ENCODE measurements around the gene AHDC1. TPM values are rescaled to one million over a fixed set of nuclear protein-coding genes. Genes with fewer than 3 reads are reported as not detected.

The AHDC1 gene
- total RNA-seq, 2 donors from 2014 or later, result 8.4 to 9.3 TPM

DNA sequence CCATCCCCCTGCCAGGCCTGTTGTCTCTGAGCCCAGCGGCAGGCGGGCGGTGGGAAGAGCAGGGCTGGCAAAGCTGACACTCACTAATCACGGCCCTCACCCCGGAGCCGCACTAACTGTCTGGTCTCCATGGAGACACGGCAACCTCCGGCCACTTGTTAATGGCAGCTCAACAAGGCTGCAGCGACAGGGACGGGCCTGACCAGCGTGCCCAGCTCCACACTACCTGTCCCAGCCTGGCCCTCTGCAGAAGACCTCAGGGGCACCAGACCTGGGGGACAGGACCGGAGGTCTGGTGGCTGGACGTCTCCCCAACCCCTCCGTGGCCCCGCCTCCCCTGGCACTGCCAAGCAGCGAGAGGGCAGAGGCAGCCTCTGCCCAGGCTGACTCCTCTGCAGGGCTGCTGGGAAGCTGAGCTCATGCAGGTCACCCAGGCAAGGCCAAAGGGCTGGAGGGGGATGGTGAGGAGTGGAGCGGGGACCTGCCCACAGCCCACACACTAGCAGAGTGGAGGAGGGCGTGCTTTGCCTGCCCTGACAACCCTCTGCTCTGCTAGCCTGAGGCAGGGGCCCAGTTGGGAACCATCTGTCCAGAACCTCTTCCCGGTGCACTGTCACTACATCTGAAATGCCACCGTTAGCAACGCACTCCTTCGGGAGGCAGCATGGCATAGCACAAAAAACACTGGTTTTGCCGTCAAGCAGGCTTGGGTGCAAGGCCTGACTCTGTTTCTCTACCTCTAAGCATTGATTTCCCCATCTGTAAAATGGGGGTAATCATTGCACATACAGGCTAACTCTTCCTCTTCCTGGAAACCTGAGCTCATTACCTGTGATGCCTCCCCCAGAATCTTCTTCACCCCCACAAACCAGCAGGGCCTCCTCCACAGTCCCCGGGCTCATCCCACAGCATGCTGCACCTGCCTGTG is 84.3 kb downstream of the AHDC1 start:
- Mint-ChIP-seq H3K4me3 (no peak overlapping the region), H3K27me3 (ENCODE audit: low read depth) (no peaks in the 10 kb centered on the region), H3K27ac (no peak overlapping the region), H3K9me3 (no peaks in the 10 kb centered on the region), H3K36me3 (ENCODE audit: insufficient read depth in 2 of 2) (peaks cover 0 to 2% of the 10 kb centered on the region in 2 donors), H3K4me1 (ENCODE audit: low read depth) (peaks cover 67% of the 10 kb centered on the region)
- DNase-seq (no peak), ATAC-seq (replicated peaks in 1 of 2) (no peak)

DNA sequence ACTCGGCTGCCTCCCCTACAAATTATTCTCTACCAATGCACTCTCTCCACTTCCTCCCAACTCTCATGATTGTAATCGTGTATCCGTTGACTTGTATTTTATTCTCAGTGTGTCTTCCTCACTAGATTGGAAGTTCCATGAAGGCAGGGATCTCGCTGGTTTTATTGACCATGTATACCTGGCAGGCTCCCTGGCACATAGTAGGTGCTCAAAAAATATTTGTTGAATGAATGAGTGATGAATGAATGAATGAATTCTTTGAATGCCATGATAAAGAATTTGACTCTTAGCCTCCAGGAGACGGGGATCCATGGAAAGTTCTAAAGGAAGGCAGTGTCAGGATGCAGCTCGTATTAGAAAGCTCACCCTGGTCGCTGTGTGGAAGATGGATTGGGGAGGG is 85.1 kb downstream of the AHDC1 start:
- H3K36me3 Mint-ChIP-seq (ENCODE audit: insufficient read depth in 2 of 2), result no peaks in the 10 kb centered on the region
- ATAC-seq (replicated peaks in 1 of 2) (no peak), DNase-seq (no peak)
- H3K9me3 Mint-ChIP-seq, result no peaks in the 10 kb centered on the region
- no peak overlapping the region for H3K4me3 Mint-ChIP-seq
- peaks cover 61% of the 10 kb centered on the region for H3K4me1 Mint-ChIP-seq (ENCODE audit: low read depth)
- no peak overlapping the region for H3K27ac Mint-ChIP-seq
- H3K27me3 Mint-ChIP-seq (ENCODE audit: low read depth), result no peaks in the 10 kb centered on the region

GRCh38 chr1:27517907-27518718 is 85.8 kb downstream of the AHDC1 start:
- no peak for DNase-seq

GRCh38 chr1:27517301-27517700 is 86.6 kb downstream of the AHDC1 start:
- Mint-ChIP-seq H3K9me3 (no peaks in the 10 kb centered on the region), H3K36me3 (ENCODE audit: insufficient read depth in 2 of 2) (no peaks in the 10 kb centered on the region), H3K27me3 (ENCODE audit: low read depth) (no peaks in the 10 kb centered on the region), H3K4me3 (no peak overlapping the region), H3K4me1 (ENCODE audit: low read depth) (peaks cover 50% of the 10 kb centered on the region), H3K27ac (no peak overlapping the region)
- ATAC-seq (replicated peaks in 1 of 2) (no peak), DNase-seq (no peak)

More at GRCh38 chr1:27517907-27518718, 85.8 kb downstream of the AHDC1 start:
- Mint-ChIP-seq H3K27ac (no peak overlapping the region), H3K4me3 (no peak overlapping the region), H3K27me3 (ENCODE audit: low read depth) (no peaks in the 10 kb centered on the region), H3K9me3 (no peaks in the 10 kb centered on the region), H3K4me1 (ENCODE audit: low read depth) (peaks cover 58% of the 10 kb centered on the region), H3K36me3 (ENCODE audit: insufficient read depth in 2 of 2) (no peaks in the 10 kb centered on the region)
- no peak for ATAC-seq (replicated peaks in 1 of 2)

DNA sequence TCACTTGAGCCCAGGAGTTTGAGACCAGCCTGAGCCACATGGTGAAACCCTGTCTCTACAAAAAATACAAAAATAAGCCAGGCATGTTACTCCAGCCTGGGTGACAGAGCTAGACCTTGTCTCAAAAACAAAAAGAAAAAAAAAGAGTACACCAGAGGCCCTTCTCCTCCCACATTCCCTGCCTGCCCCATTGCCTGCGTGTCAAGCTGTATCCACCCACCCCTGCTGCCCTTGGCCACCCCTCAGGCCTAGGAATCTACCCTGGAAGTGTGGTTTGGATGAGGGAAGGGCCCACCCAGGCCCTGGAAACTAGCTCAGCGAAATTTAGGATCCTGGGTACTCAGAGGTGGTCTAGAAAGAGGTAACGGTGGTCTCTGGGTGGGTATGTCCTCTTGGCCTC is 88.3 kb downstream of the AHDC1 start:
- no peak for DNase-seq
- H3K27me3 Mint-ChIP-seq (ENCODE audit: low read depth), result no peaks in the 10 kb centered on the region
- H3K36me3 Mint-ChIP-seq (ENCODE audit: insufficient read depth in 2 of 2), result no peaks in the 10 kb centered on the region
- no peak overlapping the region for H3K27ac Mint-ChIP-seq
- no peak for ATAC-seq (replicated peaks in 1 of 2)
- no peaks in the 10 kb centered on the region for H3K9me3 Mint-ChIP-seq
- peaks cover 33% of the 10 kb centered on the region for H3K4me1 Mint-ChIP-seq (ENCODE audit: low read depth)
- H3K4me3 Mint-ChIP-seq, result no peak overlapping the region

- no peaks in the 10 kb centered on the region for H3K9me3 Mint-ChIP-seq
- no peak overlapping the region for H3K4me3 Mint-ChIP-seq
- no peaks in the 10 kb centered on the region for H3K36me3 Mint-ChIP-seq (ENCODE audit: insufficient read depth in 2 of 2)
- no peak overlapping the region for H3K27ac Mint-ChIP-seq
- DNase-seq, result no peak
- no peaks in the 10 kb centered on the region for H3K27me3 Mint-ChIP-seq (ENCODE audit: low read depth)
- peaks cover 24% of the 10 kb centered on the region for H3K4me1 Mint-ChIP-seq (ENCODE audit: low read depth)
- ATAC-seq (replicated peaks in 1 of 2), result no peak
Observed at GRCh38 chr1:27513958-27514357, 90.0 kb downstream of the AHDC1 start.

GRCh38 chr1:27513528-27513927 is 90.4 kb downstream of the AHDC1 start:
- H3K27ac Mint-ChIP-seq, result no peak overlapping the region
- no peak overlapping the region for H3K4me3 Mint-ChIP-seq
- peaks cover 19% of the 10 kb centered on the region for H3K4me1 Mint-ChIP-seq (ENCODE audit: low read depth)
- ATAC-seq (replicated peaks in 1 of 2) (no peak), DNase-seq (no peak)
- no peaks in the 10 kb centered on the region for H3K27me3 Mint-ChIP-seq (ENCODE audit: low read depth)
- no peaks in the 10 kb centered on the region for H3K9me3 Mint-ChIP-seq
- no peaks in the 10 kb centered on the region for H3K36me3 Mint-ChIP-seq (ENCODE audit: insufficient read depth in 2 of 2)

GRCh38 chr1:27509127-27510080 is 94.5 kb downstream of the AHDC1 start:
- no peaks in the 10 kb centered on the region for H3K36me3 Mint-ChIP-seq (ENCODE audit: insufficient read depth in 2 of 2)
- ATAC-seq (replicated peaks in 1 of 2), result no peak
- no peaks in the 10 kb centered on the region for H3K9me3 Mint-ChIP-seq
- no peak overlapping the region for H3K4me3 Mint-ChIP-seq
- no peaks in the 10 kb centered on the region for H3K27me3 Mint-ChIP-seq (ENCODE audit: low read depth)
- H3K27ac Mint-ChIP-seq, result no peak overlapping the region
- peaks cover 6% of the 10 kb centered on the region for H3K4me1 Mint-ChIP-seq (ENCODE audit: low read depth)
- DNase-seq, result no peak

- no peak for DNase-seq
- peak in 1 of 2 donors; percentile 17 for ATAC-seq (replicated peaks in 1 of 2)
- Mint-ChIP-seq H3K27me3 (ENCODE audit: low read depth) (no peaks in the 10 kb centered on the region), H3K36me3 (ENCODE audit: insufficient read depth in 2 of 2) (no peaks in the 10 kb centered on the region), H3K27ac (no peak overlapping the region), H3K4me1 (ENCODE audit: low read depth) (no peaks in the 10 kb centered on the region), H3K4me3 (no peak overlapping the region), H3K9me3 (no peaks in the 10 kb centered on the region)
Observed at GRCh38 chr1:27507960-27508665, 95.8 kb downstream of the AHDC1 start.

DNA sequence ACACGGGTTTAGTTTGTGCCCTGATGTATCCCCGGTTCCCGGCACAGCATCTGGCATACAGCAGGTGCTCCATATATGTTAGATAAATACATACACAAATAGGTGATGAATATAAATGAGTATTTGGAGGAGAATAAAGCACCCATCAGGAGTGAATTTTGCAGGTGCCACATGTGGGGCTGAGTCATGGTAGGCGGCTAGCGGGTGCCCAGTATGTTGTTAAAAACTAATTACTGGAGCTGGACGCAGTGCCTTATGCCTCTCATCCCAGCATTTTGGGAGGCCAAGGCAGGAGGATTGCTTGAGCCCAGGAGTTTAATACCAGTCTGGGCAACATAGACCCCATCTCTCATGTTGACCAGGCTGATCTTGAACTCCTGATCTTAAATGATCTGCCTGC is 97.2 kb downstream of the AHDC1 start:
- Mint-ChIP-seq H3K4me1 (ENCODE audit: low read depth) (no peaks in the 10 kb centered on the region), H3K36me3 (ENCODE audit: insufficient read depth in 2 of 2) (no peaks in the 10 kb centered on the region), H3K27me3 (ENCODE audit: low read depth) (no peaks in the 10 kb centered on the region), H3K27ac (no peak overlapping the region), H3K4me3 (no peak overlapping the region), H3K9me3 (no peaks in the 10 kb centered on the region)
- no peak for DNase-seq
- ATAC-seq (replicated peaks in 1 of 2), result no peak

DNA sequence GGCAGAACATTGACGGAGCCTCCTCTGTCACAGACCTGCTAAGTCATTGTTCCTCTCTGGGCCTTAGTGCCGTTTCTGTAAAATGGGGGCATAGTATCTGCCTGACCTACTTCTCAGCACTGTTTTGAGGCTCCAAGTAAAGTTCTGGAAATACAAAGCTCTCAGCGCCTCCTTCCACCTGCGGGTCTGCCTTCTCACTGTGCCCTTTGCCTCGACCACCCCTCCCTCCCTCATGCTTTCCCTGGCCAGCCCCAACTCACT is 98.6 kb downstream of the AHDC1 start:
- no peaks in the 10 kb centered on the region for H3K36me3 Mint-ChIP-seq (ENCODE audit: insufficient read depth in 2 of 2)
- no peak overlapping the region for H3K4me3 Mint-ChIP-seq
- ATAC-seq (replicated peaks in 1 of 2) (no peak), DNase-seq (no peak)
- no peaks in the 10 kb centered on the region for H3K4me1 Mint-ChIP-seq (ENCODE audit: low read depth)
- no peak overlapping the region for H3K27ac Mint-ChIP-seq
- no peaks in the 10 kb centered on the region for H3K9me3 Mint-ChIP-seq
- H3K27me3 Mint-ChIP-seq (ENCODE audit: low read depth), result no peaks in the 10 kb centered on the region

DNA sequence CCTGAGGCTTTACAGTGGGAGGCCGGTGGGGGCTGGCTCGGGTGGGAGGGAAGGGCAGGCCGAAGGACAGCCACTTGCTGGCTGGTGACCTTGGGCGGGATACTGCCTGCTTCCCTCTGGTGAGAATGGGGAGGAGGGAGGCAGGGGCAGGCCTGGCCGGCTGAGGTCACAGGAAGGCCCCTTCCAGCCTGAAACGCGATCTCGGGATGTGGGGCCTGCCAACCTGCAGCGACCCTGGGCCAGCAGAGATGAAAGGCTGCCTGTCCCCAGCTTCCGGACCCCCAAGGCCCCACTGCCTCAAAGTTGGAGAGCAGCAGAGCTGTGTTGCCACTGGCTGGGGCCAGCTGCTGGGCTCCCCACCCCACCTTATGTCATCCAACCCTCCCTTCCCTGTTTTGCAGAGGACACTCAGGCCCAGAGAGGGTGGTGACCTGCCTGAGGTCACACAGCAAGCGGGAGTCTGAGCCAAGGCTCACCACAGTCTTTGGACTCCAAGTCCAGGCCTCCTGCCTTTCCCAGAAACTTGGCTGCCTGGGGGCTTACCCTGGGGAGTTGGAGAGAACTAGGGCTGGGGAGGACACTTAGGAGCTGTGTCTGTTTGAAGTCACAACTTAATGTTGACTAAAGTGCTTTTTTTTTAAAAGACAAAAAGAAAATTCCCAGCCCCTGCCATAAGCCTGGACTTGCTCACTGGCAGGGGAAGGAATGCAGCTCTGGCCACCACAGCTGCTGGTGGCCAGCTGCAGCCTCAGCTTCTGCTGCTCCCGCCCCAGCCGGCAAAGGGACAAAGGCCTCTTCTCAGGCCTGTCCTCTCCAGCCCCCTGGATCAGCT is 99.1 kb downstream of the AHDC1 start:
- Mint-ChIP-seq H3K27ac (no peak overlapping the region), H3K4me1 (ENCODE audit: low read depth) (no peaks in the 10 kb centered on the region)

More for the DNA sequence above, 99.1 kb downstream of the AHDC1 start:
- H3K9me3 Mint-ChIP-seq, result no peaks in the 10 kb centered on the region
- DNase-seq, result no peak
- no peaks in the 10 kb centered on the region for H3K27me3 Mint-ChIP-seq (ENCODE audit: low read depth)
- no peaks in the 10 kb centered on the region for H3K36me3 Mint-ChIP-seq (ENCODE audit: insufficient read depth in 2 of 2)
- H3K4me3 Mint-ChIP-seq, result no peak overlapping the region
- ATAC-seq (replicated peaks in 1 of 2), result no peak

Data from activated T-cell treated with anti-CD3 and anti-CD28 coated beads, Interleukin-2, amount 50 U/mL, for 72 hours (primary cell).